Raji (cell line): ENCODE measurements around the gene SMIM36.

ENCODE experiments used
- POLR2A ChIP-seq: IDR thresholded peaks from 2 replicates; pipeline ENCODE4 v1.6.1; 2011; ENCODE audit warnings: low read depth, low read length, control low read depth; ENCODE audit not compliant: insufficient read depth

The SMIM36 gene

GRCh38 chr17:55520402-55520801, 9.2 kb upstream of the SMIM36 start:
- TF ChIP-seq POLR2A = no peak

GRCh38 chr17:55518510-55518909, 7.3 kb upstream of the SMIM36 start:
- TF ChIP-seq POLR2A = no peak

DNA sequence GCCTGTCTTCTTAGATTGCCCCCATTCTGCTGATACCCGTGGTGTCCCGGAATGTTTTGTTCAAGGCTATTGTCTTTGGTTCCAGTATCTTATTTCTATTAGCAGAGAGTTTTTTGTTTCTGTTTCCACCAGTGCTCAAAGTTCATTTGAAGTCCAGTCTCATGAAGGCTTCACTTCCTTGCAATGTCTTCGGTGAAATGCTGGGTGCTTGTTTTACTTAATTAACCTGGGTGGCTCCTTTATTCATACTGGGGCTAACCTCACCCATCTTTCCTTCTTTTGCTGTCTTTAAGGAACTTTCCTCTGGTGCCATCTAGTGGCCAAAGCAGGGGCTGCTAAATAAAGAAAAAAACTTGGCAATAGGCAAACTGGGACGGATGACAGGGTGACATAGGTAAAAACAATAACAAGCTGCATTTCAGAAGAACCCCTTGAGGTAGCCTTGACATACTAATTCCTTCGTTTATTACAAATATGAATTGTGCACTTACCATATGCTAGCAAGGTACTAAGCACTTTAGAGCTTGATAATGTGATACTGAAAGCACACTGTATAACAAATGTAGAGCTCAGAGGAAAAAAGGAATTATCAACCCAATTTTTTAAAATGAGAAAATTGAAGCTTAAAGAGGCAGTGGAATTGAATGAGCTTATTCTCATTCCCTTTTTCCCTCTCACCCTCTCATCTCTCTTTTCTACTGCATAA, 2.8 kb upstream of the SMIM36 start:
- TF ChIP-seq POLR2A = no peak

- TF ChIP-seq POLR2A = no peak
Observed at GRCh38 chr17:55500103-55500502, 11.1 kb downstream of the SMIM36 start.

DNA sequence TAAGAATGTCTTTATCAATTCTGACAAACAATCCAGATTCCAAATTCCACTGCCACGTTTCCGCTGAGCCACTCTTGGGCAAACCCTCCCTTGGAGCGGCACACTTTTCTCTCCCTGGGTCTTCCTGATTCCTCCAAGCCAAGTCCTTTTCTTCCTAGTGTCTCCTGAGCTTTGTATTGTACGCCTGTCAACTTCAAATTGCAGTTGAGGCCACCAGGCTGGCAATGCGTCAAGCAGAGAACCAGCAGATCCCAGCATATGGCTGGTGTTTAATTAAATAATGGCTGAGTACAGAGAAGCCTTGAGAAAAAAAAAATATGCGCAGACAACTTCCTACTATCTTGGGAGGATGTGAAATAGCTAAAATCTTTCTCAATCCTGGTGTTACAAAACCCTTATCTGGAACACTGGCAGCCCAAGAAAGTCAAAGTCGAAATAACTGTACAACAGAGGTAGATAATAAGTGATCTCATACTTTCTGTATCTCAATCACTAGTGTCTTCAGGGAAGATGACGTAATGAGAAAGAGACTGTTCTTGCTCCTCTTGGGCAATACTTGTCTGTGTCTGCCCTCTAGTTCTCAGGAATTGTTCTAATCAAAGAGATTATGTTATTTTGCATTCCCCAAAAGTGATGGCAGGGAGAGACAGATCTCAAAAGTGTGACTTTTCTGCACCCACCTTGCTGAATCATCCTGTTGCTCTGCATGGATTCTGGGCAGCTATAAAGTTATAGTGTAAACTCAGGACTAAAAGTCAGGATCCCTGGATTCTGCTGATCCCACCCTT, 15.0 kb downstream of the SMIM36 start:
- TF ChIP-seq POLR2A = no peak

GRCh38 chr17:55495239-55495638, 16.0 kb downstream of the SMIM36 start:
- no peak for TF ChIP-seq POLR2A

DNA sequence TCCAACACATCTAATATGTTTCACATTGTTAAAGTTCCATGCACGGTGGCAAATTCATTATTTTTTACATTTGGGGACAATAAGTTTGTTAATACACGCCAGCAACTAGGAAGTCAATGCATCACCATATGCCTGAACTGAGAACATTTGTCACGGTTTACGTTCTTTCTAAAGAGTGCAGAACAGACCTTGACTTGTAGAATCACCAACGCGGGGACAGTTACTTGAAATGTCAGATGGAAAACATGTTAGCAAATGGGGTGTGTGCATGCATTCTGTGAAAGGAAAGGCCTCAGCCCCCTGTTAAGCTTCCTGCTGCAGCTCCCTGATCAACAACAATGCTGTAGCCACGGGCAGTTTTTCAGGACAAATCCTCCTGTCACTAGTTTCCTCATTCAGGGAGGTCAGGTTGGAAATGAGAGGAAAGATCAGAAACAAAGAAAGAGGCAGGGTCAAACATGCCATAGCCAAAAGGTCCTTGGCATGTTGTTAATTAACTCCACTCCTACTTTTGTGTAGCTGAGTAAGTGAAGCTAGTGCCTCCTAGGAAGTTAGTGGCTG, 18.4 kb downstream of the SMIM36 start:
- no peak for TF ChIP-seq POLR2A

- TF ChIP-seq POLR2A = no peak
Observed at GRCh38 chr17:55490376-55490775, 20.9 kb downstream of the SMIM36 start.

DNA sequence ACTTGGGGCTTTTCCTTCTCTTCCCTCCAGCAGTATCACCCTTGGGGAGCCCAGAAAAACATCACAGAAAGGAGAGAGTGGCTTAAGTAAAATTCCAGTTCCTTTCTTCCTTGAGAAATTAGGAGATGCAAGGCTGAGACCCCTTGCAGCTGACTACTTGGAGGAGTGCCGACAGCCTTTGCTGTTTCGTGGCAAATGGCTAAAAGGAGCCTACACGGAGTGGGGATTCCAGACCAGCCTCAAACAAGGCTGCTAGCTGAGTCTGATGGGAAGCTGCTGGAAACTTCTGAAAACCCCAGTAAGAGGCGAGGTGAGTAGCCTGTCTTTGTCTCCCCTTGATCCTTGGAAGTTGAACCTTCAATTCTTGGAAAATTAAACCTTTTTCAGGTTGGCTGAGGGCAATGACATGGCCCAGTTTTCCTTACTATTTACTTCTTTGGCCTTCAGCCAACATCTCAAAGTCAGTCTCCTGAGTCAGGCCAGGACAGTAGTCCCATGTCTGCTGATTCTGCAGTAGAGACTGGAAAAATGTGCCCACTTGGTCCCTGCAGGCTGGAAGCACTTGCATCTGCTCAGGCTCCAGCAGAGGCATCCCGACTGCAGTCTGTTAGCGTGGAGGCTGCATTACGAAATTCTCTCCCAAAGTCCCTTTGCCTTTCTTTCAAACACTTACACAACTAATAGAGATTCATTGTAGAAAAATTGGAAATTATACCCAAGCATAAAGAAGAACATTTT, 23.4 kb downstream of the SMIM36 start:
- no peak for TF ChIP-seq POLR2A

- TF ChIP-seq POLR2A = no peak
Observed at GRCh38 chr17:55484575-55484974, 26.7 kb downstream of the SMIM36 start.

DNA sequence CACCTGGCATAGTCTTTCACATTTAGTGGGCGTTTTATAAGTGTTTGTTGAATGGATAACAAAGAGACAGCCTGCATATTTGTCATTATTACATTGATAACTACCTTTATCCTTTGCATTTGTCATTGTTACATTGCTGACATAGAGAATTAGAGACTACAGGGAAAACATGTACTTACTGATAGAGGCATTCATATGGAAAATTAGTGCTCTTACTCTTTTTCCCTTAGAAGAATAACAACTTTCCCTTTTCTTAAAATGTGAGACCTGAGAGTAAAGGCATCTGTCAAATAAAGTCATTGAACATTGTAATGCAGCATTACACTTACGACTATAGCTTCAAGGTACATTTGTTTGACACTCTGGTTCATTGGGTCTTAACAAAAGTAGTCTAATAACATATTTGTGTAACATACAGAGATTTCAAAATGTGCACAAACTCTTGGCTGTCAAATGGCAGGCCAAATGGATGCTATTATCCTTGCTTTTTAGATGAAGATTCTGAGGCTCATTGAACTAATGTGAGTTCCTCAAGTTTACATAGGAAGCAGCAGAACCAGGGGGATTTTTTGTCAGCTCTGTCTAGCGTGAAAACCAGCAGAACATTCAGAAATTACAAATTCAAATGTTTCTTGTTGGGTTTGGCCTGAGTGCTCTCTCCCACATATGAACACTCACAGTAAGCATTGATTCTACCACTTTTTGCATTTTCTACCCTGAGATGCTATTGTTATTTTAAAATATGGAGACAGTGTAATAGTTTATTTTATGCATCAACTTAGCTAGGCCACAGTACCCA, 28.5 kb downstream of the SMIM36 start:
- TF ChIP-seq POLR2A = no peak

DNA sequence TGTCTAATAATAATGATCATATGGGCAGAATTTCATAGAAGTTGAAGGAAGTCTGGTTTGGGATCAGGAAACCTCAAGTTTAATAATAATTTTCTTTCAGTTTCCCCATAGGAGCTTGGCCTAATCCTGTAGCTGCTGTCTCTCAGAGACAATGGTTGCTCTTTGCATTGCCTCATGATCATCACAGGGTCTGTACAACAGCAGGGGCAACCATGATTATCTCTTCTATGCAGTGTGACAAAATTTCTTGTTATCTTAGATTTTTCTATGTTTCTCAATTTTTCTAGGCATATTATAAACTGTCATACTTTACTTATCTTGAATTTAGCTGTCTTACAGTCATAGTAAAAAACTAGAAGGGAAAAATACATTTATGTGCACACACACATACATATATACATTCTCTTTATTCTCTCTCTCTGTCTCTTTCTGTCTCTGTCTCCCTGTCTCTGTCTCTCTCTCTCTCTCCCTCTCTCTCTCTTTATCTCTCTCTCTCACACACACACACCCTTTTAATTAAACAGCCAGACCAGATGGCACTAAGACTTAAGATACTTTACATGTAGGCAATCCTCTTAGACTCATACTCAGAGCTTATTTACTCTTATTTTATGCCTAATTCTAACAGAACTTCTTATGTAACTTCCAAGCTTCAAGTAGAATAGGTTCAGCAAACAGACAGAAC, 30.5 kb downstream of the SMIM36 start:
- no peak for TF ChIP-seq POLR2A

- no peak for TF ChIP-seq POLR2A
Observed at GRCh38 chr17:55479903-55480302, 31.3 kb downstream of the SMIM36 start.

- no peak for TF ChIP-seq POLR2A
Observed at GRCh38 chr17:55478971-55479370, 32.3 kb downstream of the SMIM36 start.
